ENCODE measurements around the gene PSMC3IP.

- no peak for TF ChIP-seq CTCF (IDR thresholded peaks at IDR 0.05)
- no peak for TF ChIP-seq POLR2A (IDR thresholded peaks at IDR 0.05)
- TF ChIP-seq POLR2AphosphoS5 (IDR thresholded peaks at IDR 0.05) = no peak
- no peak for TF ChIP-seq EP300 (IDR thresholded peaks at IDR 0.05)
These were observed 39.0 kb downstream of the PSMC3IP start for GRCh38 chr17:42538482-42538881.
